GM12873 (cell line): ENCODE measurements around the gene DPP8.

Experiments
- TF ChIP-seq, protein P1 (sequence below): IDR thresholded peaks from 2 replicates; pipeline ENCODE4 v1.5.1; 2012; ENCODE audit warnings: low read depth, mild to moderate bottlenecking, moderate library complexity, low read length, control low read depth; ENCODE audit not compliant: insufficient read depth; ENCODE audit errors: missing control alignments

The DPP8 gene

DNA sequence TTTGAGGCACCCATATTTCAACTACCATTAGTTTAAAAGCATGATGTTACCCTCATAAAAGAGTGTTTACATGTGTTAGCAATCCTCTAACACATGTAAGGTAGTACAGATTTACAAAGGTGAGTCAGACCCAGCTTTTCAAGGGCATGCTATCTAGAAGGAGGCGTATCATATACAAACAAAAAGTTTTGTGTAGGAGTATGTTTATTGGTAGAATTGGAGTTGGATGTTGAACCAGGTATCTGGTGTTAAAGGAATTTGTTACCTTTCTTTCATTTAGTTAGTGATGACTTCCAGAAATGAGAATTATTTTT is 15.2 kb upstream of the DPP8 start:
- TF ChIP-seq, protein P1, sequence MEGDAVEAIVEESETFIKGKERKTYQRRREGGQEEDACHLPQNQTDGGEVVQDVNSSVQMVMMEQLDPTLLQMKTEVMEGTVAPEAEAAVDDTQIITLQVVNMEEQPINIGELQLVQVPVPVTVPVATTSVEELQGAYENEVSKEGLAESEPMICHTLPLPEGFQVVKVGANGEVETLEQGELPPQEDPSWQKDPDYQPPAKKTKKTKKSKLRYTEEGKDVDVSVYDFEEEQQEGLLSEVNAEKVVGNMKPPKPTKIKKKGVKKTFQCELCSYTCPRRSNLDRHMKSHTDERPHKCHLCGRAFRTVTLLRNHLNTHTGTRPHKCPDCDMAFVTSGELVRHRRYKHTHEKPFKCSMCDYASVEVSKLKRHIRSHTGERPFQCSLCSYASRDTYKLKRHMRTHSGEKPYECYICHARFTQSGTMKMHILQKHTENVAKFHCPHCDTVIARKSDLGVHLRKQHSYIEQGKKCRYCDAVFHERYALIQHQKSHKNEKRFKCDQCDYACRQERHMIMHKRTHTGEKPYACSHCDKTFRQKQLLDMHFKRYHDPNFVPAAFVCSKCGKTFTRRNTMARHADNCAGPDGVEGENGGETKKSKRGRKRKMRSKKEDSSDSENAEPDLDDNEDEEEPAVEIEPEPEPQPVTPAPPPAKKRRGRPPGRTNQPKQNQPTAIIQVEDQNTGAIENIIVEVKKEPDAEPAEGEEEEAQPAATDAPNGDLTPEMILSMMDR, result no peak

DNA sequence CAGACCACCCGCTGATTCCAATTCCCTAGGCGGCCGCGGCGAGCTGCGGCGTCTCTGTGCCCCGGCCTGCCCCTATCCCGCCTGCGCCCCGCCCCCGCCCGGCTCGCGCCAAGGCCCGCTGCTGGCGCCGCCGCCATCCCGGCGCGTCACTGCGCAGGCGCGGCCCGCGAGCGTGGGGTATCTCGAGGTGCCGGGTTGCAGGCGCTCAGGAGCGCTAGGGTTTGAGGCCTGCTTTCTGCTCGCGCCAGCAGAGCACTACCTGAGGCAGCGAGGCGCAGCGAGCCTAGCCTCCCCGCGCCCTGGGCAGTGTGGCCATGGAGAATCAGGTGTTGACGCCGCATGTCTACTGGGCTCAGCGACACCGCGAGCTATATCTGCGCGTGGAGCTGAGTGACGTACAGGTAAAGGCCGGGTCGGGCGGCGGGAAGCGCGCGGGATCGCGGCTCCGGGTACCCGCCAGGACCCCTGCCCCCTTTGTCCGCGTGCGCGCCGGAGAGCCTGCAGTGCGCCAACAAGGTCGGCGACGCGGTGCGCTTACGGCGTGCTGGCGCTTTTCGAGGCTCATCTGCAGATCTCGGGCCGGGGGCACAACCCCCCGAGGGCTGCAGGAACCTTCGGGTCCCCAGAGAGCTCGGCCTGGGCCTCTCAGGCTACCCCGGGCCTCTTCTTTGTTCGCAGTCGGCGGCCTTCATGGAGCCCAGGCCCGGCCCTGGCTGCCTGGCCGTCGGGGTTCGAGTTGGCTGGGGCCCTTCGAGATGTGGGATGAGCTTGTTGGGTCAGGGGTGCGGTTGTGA is 13.0 kb upstream of the DPP8 start, which contains the start of gene HACD3:
HACD3 (plus strand) TSS at position 146 of the 794 bp plus-strand sequence; CDS start at position 315, 169 bp downstream.
- TF ChIP-seq, protein P1, result no peak

DNA sequence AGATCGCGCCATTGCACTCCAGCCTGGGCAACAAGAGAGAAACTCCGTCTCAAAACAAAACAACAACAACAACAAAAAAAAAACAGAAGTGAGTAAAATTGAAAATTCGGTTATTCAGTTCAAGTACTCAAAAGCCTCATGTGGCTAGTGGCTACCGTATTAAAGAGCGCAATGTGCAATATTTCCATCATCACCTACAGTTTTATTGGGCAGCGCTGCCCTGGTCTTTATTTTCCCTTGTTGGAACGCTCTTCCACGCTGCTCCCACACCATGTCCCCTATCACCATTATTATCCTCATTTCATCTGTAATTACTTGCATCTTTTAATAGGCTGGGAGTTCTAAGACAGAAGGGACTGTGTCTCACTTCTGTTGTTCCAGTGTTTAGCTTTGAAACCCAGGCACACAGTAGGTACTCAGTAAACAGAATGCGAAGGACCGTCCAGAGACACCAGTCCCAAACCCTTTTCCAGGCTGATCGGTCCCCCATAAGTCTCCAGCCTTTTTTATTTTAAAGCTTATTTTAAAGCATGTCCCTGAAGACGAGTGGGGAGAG is 12.4 kb upstream of the DPP8 start:
- TF ChIP-seq, protein P1, result no peak

DNA sequence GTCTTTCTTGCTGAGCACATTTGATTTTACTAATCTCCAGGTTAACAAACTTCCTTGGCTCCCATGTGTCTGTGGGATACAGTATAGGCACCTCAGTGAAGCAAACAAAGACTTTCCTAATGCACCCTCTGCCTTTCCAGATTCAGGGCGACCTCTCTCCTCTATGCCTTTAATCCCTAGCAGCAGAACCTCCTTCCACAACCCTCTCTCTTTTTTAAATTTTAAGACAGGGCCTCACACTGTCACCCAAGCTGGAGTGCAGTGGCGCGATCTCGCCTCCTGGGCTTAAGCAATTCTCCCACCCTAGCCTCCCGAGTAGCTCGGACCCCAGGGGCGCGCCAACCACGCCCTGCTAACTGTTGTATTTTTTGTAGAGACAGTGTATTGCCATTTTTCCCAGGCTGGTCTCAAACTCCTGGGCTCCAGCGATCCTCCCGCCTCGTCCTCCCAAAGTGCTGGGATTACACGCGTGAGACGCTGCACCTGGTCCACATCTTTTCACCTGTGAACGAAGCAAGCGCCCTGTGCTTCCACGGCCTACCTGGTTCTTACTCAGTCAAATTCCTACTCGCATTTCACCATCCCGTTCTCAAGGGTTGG is 11.1 kb upstream of the DPP8 start:
- TF ChIP-seq, protein P1, result no peak

DNA sequence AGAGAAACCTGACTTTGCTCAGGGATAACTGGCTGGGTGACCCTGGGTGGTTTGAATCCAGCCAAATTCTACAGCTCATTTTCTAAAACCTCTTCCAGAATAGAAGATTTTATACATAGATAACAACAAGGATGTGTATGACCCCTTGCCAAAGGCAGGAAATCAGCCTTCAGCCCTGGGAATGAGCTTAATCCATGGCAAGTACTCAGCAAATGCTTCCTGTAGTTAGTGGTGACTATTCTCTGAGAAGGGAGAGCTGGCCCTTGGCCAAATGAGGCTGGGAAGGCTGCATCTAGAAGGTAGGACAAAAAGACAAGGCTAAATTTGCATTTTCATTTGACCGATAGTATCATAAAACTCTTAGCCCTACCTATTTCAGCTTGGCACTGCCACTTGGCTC is 8.1 kb upstream of the DPP8 start:
- TF ChIP-seq, protein P1, result no peak

DNA sequence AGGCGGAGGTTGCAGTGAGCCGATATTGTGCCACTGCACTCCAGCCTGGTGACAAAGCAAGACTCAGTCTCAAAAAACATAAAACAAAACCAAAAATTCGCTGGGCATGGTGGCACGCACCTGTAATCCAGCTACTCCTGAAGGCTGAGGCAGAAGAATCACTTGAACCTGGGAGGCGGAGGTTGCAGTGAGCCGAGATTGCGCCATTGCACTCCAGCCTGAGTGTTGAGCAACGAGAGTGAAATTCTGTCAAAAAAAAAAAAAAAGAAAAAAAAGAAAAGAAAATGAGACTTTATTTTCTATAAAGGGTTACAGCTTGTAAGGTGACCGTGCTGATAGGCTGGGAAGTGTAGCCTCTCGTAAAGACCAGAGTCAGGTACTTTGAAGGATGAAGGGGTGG is 6.7 kb upstream of the DPP8 start:
- TF ChIP-seq, protein P1, result no peak

DNA sequence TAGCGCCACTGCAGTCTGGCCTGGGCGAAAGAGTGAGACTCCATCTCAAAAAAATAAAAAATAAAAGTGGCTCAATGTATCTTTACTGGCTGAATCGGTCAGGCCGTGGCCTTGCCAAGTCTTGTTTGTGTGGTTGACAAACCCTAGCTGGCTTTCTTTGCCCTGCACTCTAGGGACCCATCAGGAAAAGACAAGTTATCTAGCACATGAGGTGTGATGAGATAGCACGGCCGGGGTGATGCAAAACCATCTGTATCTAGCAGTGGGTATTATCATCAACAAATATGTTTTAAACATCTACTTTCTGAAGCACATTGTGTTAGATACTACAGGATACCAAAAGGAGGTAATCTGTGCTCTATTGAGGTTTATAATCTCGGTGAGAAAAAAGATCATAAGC is 3.9 kb upstream of the DPP8 start:
- TF ChIP-seq, protein P1, result no peak
